A549 (cell line): ENCODE results near the gene NHLRC2.

Experiments used
- CBX2 ChIP-seq: fragments of 200-600 bp; sonication (generic); IDR thresholded peaks from 2 replicates; pipeline ENCODE4 v1.6.1; 2016; ENCODE audit warnings: low read depth, mild to moderate bottlenecking, borderline replicate concordance
- EHMT2 ChIP-seq: fragments of 200-600 bp; sonication (generic); IDR thresholded peaks from 2 replicates; pipeline ENCODE4 v1.6.1; 2016; ENCODE audit warnings: antibody characterized with exemption, low read depth, mild to moderate bottlenecking, moderate library complexity
- MAFK ChIP-seq: fragments of 450-650 bp; IDR thresholded peaks from 2 replicates; pipeline ENCODE4 v1.6.1; 2014; ENCODE audit not compliant: partially characterized antibody
- NPAS2 ChIP-seq: fragments of 250-450 bp; sonication (Bioruptor Pico); IDR thresholded peaks from 2 replicates; pipeline ENCODE4 v1.8.0; 2022; ENCODE audit warnings: mild to moderate bottlenecking, moderate library complexity, borderline replicate concordance
- POLR2A ChIP-seq: IDR thresholded peaks from 2 replicates; pipeline ENCODE4 v1.6.1; 2012; ENCODE audit warnings: mild to moderate bottlenecking, low read length
- RAD21 ChIP-seq, 2 experiments: fragments of >200 bp in 1 of 2; sonication (Bioruptor Twin) in 1 of 2; formaldehyde crosslinking in 1 of 2; IDR thresholded peaks in 1 of 2; conservative IDR thresholded peaks in 1 of 2; 2 replicates in 1 of 2; 3 replicates in 1 of 2; pipeline ENCODE4 v1.6.1; 2012 to 2018; ENCODE audit warnings: inconsistent platforms in 1 of 2
- RFX5 ChIP-seq: fragments of 450-650 bp; IDR thresholded peaks from 2 replicates; pipeline ENCODE4 v1.7.1; 2014; ENCODE audit warnings: antibody characterized with exemption, mild to moderate bottlenecking, moderate library complexity
- TF ChIP-seq, protein P1 (sequence below): fragments of >200 bp; sonication (Bioruptor Twin); formaldehyde crosslinking; IDR thresholded peaks from 3 replicates; pipeline ENCODE4 v1.5.1; 2016

- TF ChIP-seq POLR2A (no peak), MAFK (no peak), RFX5 (no peak), NPAS2 (CRISPR knock-in tag) (no peak), RAD21 (conservative IDR thresholded peaks at IDR 0.05 in 1 of 2, IDR thresholded peaks at IDR 0.05 in 1 of 2) (no peak), CBX2 (no peak), EHMT2 (no peak)
- TF ChIP-seq, protein P1, sequence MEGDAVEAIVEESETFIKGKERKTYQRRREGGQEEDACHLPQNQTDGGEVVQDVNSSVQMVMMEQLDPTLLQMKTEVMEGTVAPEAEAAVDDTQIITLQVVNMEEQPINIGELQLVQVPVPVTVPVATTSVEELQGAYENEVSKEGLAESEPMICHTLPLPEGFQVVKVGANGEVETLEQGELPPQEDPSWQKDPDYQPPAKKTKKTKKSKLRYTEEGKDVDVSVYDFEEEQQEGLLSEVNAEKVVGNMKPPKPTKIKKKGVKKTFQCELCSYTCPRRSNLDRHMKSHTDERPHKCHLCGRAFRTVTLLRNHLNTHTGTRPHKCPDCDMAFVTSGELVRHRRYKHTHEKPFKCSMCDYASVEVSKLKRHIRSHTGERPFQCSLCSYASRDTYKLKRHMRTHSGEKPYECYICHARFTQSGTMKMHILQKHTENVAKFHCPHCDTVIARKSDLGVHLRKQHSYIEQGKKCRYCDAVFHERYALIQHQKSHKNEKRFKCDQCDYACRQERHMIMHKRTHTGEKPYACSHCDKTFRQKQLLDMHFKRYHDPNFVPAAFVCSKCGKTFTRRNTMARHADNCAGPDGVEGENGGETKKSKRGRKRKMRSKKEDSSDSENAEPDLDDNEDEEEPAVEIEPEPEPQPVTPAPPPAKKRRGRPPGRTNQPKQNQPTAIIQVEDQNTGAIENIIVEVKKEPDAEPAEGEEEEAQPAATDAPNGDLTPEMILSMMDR = no peak
These were observed 36.3 kb downstream of the NHLRC2 start for GRCh38 chr10:113890769-113891168.
